ENCODE data around the gene ROR2. TPM values are rescaled to one million over a fixed set of nuclear protein-coding genes. Genes with fewer than 3 reads are reported as not detected.

ROR2 gene
- total RNA-seq, 1 experiment from 2014 or later: 5.9 TPM

GRCh38 chr9:91577633-91578061, 372.4 kb downstream of the ROR2 start:
- Histone ChIP-seq H3K27ac (ENCODE audit: low read length) (no peak overlapping the region), H3K9me3 (ENCODE audit: control insufficient read depth, insufficient read depth, low read depth, low read length) (no peaks in the 10 kb centered on the region), H3K27me3 (ENCODE audit: control insufficient read depth, insufficient read depth, low read length) (no peaks in the 10 kb centered on the region), H3K4me1 (ENCODE audit: control insufficient read depth, insufficient read depth, low read length) (no peaks in the 10 kb centered on the region), H3K36me3 (ENCODE audit: control insufficient read depth, insufficient read depth, low read length) (no peaks in the 10 kb centered on the region), H3K4me3 (ENCODE audit: low read depth in 2 of 2, low read length in 2 of 2) (no peak overlapping the region)
- in situ Hi-C loops (cut with HindIII; ENCODE audit: low pct_unique_long_range_greater_than_20kb, low sequenced_read_pairs) (no loop called here), intact Hi-C loops (cut with micrococcal nuclease; ENCODE audit: unreplicated experiment) (no loop called here)
- BruUV-seq (replicated peaks): no TSS peak
- ChIA-PET CTCF (no interaction called here), POLR2A (no interaction called here)
- DNase-seq (ENCODE audit: low read depth, low spot score) (no peak), ATAC-seq (no peak)
- no peak for TF ChIP-seq TCF7L2 (IDR thresholded peaks at IDR 0.05; ENCODE audit: low read depth, low read length)
- TF ChIP-seq REST (IDR thresholded peaks at IDR 0.05; ENCODE audit: insufficient read depth in 1 of 2, low read depth in 2 of 2, low read length in 1 of 2): no peak
- no peak for TF ChIP-seq SIN3A (IDR thresholded peaks at IDR 0.05; ENCODE audit: borderline replicate concordance, insufficient read depth, low read depth, low read length)
- TF ChIP-seq CTCF (IDR thresholded peaks at IDR 0.05): no peak
- no peak for TF ChIP-seq POLR2AphosphoS5 (IDR thresholded peaks at IDR 0.05; ENCODE audit: low read depth, low read length)

- ChIA-PET CTCF (no interaction called here), POLR2A (no interaction called here)
- in situ Hi-C loops (cut with HindIII; ENCODE audit: low pct_unique_long_range_greater_than_20kb, low sequenced_read_pairs): no loop called here
- intact Hi-C loops (cut with micrococcal nuclease; ENCODE audit: unreplicated experiment): no loop called here
- Histone ChIP-seq H3K9me3 (ENCODE audit: control insufficient read depth, insufficient read depth, low read depth, low read length) (no peaks in the 10 kb centered on the region), H3K27ac (ENCODE audit: low read length) (no peak overlapping the region), H3K36me3 (ENCODE audit: control insufficient read depth, insufficient read depth, low read length) (no peaks in the 10 kb centered on the region), H3K27me3 (ENCODE audit: control insufficient read depth, insufficient read depth, low read length) (no peaks in the 10 kb centered on the region), H3K4me1 (ENCODE audit: control insufficient read depth, insufficient read depth, low read length) (no peaks in the 10 kb centered on the region), H3K4me3 (ENCODE audit: low read depth in 2 of 2, low read length in 2 of 2) (no peak overlapping the region)
- ATAC-seq (no peak), DNase-seq (ENCODE audit: low read depth, low spot score) (no peak)
- TF ChIP-seq REST (IDR thresholded peaks at IDR 0.05; ENCODE audit: insufficient read depth in 1 of 2, low read depth in 2 of 2, low read length in 1 of 2) (no peak), SIN3A (IDR thresholded peaks at IDR 0.05; ENCODE audit: borderline replicate concordance, insufficient read depth, low read depth, low read length) (no peak), CTCF (IDR thresholded peaks at IDR 0.05) (no peak), POLR2AphosphoS5 (IDR thresholded peaks at IDR 0.05; ENCODE audit: low read depth, low read length) (no peak), TCF7L2 (IDR thresholded peaks at IDR 0.05; ENCODE audit: low read depth, low read length) (no peak)
- no TSS peak for BruUV-seq (replicated peaks)
Measured at GRCh38 chr9:91572811-91573210, 377.2 kb downstream of the ROR2 start.

All from Panc1 (cell line).